Gastroesophageal sphincter (tissue), 3 donors: Measurements from ENCODE around the gene PCDHB4.

Experiments used
- POLR2A ChIP-seq, 2 donors: fragments of 450-650 bp; IDR thresholded peaks; one replicate each; pipeline ENCODE4 v1.6.1; 2017; ENCODE audit warnings: antibody characterized with exemption in 2 of 2, mild to moderate bottlenecking in 2 of 2, moderate library complexity in 1 of 2
- TF ChIP-seq, protein P1 (sequence below), 4 experiments: fragments of 200-600 bp in 2 of 4; fragments of 450-650 bp in 2 of 4; sonication (generic) in 1 of 4; IDR thresholded peaks; one replicate each; pipeline ENCODE4 v1.5.1; 2017 to 2019; ENCODE audit warnings: antibody characterized with exemption in 4 of 4, mild to moderate bottlenecking in 2 of 4, moderate library complexity in 2 of 4

DNA sequence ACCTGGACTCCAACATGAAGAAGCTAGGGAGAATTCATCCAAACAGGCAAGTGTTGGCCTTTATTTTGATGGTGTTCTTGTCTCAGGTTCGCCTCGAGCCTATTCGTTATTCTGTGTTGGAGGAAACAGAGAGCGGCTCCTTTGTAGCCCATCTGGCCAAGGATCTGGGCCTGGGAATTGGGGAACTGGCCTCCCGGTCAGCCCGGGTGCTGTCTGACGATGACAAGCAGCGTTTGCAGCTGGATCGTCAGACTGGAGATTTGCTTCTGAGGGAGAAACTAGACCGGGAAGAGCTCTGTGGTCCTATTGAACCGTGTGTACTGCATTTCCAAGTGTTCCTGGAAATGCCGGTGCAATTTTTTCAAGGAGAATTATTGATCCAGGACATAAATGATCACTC is 367 bp downstream of the PCDHB4 start:
- TF ChIP-seq POLR2A (IDR thresholded peaks at IDR 0.05): no peak
- TF ChIP-seq, protein P1, sequence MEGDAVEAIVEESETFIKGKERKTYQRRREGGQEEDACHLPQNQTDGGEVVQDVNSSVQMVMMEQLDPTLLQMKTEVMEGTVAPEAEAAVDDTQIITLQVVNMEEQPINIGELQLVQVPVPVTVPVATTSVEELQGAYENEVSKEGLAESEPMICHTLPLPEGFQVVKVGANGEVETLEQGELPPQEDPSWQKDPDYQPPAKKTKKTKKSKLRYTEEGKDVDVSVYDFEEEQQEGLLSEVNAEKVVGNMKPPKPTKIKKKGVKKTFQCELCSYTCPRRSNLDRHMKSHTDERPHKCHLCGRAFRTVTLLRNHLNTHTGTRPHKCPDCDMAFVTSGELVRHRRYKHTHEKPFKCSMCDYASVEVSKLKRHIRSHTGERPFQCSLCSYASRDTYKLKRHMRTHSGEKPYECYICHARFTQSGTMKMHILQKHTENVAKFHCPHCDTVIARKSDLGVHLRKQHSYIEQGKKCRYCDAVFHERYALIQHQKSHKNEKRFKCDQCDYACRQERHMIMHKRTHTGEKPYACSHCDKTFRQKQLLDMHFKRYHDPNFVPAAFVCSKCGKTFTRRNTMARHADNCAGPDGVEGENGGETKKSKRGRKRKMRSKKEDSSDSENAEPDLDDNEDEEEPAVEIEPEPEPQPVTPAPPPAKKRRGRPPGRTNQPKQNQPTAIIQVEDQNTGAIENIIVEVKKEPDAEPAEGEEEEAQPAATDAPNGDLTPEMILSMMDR (IDR thresholded peaks at IDR 0.05): no peak
